Germinal center (tissue), 1 donor: ENCODE data around the gene PCLAF.
"Not testable (repeated sequence)": the region's sequence is repeated elsewhere in the genome, so short reads cannot be mapped to it uniquely, and the experiment has no call there.

Source experiments
- DNase-seq: peaks from one replicate; pipeline ENCODE4 v3.0.0; 2012; ENCODE audit warnings: mixed read lengths, low spot score

The PCLAF gene, protein sequence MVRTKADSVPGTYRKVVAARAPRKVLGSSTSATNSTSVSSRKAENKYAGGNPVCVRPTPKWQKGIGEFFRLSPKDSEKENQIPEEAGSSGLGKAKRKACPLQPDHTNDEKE

DNA sequence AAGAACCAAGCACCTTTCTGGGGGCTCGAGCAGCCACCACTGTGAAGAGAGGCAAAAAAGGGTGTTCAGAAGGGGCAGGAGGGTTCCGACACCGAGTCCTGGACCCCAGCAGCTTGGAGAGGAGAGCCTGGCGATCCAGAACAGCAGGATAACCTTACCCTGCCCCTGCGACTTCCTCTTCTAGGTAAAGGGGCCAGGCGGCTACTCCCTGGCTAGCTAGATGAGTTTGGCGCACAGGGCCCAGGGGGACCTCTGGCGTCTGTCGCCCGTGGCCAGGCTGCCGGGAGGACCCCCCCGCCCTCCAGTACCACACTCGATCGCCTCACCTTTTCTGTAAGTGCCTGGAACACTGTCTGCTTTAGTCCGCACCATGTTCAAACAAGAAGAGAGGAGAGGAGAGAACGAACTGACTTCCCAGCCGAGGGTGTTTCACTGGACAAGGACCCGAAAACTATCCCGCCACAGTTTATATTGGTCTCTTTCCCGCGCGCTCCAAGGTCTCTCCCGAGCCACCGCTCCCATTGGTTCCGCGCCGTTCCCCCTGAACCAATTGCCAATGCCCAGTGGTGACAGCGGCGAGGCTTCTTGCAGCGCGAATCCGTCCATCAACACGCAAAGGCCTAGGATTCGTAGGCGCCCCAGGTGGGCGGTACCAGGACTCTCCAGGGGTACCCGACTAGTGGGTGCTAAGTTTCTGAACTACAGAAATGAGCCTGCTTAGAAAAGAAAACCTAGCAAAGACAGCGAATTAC lies at the start of gene PCLAF:
Gene PCLAF, minus strand, starts transcription at position 442 of the 752 bp plus-strand sequence. Its CDS starts 70 bp downstream, at position 372.
- peak; percentile 95 for DNase-seq

DNA sequence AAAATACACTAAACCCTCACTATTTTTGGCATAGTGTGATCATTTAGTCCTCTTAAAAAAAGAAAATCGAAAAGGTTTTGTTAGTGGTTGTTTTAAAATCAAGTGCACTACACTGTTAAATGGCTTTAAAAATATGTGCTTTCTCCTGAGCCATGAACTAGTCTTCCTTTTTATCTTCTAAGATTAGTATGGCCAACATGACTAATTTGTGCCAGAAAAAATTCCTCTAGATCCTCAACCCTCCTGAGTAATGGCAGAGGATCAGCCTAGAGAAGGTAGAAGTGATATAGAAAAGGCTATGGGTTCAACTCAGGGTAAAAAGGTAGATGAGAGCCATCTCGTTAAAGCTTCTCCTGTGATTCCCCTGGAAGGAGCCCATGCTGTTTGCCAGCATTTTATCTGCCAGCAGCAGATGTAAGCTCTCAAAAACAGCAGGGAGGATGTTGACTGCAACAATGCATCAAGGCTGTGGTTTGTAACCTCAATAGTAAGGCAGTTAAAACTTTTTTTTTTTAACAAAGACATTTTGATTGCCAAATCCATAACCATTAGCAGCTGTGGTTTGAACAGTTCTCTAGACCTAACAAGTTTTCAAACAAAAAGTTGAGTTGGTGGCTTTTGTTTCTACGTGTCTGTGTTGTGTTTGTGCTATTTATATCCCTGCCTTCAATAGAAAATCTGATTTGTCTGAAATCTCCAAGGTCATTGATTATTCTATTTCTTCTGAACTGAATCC lies 48.9 kb upstream of the PCLAF start:
- no peak for DNase-seq

DNA sequence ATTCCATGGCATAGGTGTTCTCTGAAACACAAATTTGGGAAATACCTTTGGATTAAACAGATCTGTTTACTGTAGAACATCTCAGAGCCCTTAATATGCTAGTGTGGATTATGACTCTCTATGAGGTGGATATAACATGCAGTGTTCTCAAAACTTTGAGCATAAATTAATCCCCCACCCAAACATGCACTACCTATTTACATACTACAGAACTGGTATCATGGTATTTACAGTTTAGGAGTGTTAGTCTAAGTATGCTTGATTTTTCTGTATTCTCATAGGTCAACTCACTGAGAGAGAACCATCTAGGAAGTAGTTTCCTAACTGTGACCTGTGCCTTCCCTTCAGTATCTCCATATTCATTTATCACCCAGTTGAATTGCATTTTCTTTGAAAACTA lies 48.2 kb upstream of the PCLAF start:
- DNase-seq: no peak

DNA sequence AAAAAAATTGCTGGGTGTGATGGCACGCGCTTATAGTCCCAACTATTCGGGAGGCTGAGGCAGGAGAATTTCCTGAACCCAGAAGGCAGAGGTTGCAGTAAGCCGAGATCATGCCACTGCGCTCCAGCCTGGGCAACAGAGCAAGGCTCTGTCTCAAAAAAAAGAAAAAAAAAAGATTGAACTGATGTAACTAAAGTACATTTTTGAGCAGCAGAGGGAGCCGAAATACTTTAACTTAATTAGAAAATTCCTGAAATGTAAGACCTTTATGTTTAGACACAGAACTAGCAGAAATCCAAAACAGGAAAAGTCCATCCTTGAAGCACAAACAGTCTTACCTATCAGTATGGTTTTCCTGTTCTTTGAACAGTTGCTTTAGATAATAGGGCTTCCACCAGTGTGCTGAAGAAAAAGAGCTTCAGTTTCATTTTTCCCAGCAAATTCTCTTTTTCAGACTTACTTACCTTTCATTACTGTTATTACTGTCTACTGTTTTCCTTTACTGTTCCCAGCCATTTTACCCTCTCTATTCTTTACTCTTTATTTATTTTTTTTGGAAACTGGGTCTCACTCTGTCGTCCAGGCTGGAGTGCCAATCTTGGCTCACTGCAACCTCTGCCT lies 45.7 kb upstream of the PCLAF start:
- DNase-seq: no peak

DNA sequence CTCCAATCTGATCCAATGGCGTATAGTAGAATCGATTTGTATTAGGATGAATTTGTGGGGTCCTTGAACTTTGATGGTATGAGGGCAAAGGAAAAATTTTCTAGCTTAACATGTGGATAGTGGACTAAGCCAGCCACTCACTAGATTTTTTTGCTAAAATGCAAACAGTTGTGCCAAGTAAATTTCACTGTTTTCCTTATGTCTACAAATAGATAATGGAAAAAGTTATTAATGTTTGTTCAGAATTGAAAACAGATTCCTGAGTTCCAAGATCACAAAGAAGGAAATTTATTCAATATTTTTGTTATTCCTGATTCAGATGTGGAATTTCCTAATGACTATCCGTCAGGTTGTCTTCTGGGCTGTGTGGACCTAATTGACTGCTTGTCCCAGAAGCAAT lies 44.0 kb upstream of the PCLAF start:
- no peak for DNase-seq

DNA sequence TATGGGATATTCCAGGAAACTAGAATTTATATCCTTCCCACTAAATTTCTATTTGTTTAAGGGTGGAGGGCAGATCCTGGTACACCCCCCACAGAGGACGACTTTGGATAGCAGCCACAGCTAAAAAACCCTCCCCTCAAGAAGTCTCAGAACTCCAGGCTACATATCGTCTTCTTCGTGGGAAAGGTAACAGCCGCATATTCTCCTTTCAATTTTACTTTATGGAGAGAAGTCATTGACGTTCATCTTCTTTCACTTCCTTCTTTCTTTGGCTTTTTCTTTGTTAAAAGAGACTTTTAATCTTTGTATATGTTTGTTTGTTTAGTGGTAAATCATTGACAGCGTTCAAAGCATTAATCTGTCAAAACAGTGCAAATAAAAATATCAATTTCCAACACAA lies 42.7 kb upstream of the PCLAF start:
- no peak for DNase-seq

DNA sequence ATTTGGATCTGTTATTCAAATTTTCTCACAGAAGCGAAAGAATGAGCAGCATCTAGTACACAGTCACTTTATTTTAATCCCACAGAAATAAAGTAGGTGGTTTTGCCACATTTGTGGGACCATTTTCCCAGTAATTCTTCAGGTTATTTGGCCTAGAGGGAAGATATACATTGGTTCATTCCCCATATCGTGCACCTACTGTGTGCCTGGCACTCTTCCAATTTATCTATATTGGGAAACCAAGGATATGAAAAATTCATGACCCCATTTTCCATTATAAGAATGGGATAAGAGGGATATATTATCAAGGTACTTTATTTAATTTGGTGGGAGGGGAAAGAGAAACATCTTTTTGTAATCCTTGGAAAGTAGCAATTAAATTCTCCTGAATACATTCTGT lies 41.5 kb upstream of the PCLAF start:
- DNase-seq: no peak

DNA sequence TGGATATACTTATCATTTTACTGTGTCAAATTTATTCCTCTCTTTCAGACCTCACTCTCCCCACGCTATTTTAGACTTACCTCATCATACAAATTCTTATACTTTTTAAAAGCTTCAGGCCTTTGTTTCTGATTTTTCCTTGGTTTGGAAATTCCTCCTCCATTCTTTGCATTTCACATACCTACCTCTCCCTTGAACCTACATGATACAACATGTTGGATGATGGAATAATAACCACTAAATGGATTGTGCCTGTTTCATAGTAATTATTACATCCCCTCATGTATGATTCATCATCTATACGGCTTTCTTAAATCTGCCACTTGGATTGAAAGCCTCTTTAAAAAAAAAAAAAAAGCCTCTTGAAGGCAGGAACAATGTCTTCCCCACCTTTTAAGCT lies 31.0 kb upstream of the PCLAF start:
- no peak for DNase-seq

DNA sequence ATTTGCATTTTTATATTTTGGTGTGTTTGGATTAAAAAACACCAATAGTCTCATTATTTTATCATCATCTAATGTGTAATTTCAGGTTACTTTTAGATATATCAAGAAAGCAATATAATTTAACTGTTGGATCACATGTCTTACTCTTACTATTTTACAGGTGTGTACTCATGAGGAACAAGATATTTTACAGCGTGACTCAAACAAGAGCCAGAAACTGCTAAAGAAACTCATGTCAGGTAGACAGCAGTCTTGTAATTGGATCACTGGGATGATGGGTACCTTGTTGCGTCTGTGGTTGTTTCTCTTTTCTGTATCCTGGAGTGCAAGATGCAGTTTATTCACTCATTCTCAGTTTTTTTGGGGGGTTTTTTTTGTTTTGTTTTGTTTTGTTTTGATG lies 19.3 kb upstream of the PCLAF start:
- DNase-seq: no peak

DNA sequence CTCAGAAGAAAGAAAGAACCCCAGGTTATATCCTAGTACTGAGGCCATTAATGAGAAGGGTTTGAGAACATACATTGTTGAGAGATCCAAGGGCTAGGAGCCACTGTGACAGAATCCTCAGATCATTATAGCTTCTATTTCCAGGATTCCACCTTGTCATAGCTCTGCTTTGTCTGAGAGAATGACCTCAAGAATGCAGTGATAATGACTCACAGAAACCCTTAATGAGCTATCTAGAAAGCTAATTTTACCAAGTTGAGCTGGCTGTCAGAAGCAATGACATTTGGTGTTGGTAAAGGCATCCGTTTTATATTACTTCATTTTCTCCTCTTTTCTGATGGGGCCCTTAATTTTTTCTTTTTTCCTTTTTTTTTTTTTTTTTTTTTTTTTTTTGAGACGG lies 17.3 kb upstream of the PCLAF start:
- no peak for DNase-seq

DNA sequence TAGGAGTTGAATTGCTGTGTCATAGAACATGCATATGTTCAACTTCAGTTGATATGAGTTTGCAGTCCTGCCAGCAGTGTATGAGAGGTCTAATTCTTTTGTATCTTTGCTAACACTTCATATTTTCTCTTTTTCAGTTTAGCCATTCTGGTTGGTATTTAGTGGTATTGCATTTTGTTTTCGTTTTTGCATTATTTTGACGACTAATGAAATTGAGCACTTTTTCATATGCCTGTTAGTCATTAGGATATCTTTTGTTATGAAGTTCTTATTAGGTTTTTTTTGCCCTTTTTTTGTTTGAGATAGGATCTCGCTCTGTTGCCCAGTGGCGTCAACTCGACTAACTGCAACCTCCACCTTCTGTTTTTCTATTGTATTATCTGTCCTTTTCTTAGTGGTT lies 15.5 kb upstream of the PCLAF start:
- DNase-seq: no peak

DNA sequence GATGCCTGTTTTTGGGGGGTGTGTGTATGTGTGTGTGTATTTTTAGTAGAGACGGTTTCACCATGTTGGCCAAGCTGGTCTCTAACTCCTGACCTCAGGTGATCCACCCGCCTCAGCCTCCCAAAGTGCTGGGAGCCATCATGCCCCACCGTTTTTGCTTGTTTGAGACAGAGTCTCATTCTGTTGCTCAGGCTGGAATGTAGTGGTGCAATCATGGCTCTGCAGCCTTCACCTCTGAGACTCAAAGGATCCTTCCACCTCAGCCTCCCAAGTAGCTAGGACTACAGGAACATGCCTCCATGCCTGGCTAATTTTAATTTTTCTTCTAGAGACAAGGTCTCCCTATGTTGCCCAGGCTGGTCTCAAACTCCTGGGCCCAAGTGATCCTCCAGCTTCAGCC lies 11.2 kb upstream of the PCLAF start:
- not testable (repeated sequence) for DNase-seq

DNA sequence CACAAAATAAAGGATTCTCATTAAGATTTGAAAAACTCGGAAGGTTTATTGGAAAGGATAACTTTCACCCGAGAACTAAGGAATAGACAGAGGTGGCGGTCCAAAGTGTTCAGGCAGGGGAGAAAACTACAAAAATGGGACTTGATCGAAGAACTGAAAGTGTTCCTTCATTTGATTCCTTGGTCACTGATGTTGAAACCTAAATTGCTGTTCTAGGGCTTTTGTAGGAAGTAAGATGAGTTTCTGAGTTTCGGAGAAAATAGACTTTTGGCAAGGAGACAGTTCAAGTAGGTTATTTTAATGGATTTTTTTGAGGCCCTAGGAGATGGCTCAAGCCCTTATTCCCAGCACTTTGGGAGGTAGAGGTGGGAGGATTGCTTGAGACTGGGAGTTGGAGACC lies 7.8 kb upstream of the PCLAF start:
- DNase-seq: no peak

DNA sequence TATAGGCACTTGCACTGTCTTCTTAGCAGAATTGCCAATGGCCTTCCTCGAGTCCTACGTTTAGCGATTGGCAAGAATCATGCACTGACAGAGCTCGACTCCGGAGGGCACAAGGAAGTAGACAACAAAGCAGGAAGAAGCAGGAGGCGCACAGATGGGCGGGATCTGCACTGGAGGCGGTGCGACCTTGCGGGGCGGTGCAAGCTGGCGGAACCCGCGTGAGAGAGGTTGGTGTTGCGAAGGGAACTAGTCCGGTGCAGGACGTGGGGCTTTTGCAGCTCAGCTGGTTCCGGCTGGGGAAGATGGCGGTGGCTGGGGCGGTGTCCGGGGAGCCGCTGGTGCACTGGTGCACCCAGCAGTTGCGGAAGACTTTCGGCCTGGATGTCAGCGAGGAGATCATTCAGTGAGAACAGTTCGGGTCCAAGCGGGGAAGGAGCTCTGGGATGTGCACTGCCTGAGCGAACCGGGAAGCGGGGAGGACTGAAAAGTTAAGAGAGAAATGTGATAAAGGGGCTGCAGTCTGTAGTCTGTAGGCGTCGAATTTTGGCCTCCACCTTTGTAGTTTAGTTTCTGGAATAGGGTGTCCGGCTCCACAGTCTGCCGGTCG lies 6.4 kb upstream of the PCLAF start, which contains the start of gene TRIP4:
Gene TRIP4, plus strand, starts transcription at position 275 of the 607 bp plus-strand sequence. Its CDS starts 28 bp downstream, at position 303.
- peak; percentile 93 for DNase-seq

DNA sequence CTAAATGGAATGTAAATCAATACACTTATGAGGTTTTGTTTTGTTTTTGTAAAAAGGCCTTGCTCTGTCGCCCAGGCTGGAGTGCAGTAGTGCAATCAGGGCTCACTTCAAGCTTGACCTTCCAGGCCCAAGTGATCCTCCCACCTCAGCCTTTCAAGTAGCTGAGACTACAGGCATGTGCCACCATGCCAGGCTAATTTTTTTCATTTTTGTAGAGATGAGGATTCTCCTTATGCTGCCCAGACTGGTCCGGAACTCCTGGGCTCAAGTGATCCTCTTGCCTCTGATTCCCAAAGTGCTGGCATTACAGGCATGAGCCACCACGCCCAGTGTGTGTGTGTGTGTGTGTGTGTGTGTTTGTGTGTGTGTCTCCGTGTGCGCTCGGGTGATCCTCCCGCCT lies 5.0 kb upstream of the PCLAF start:
- DNase-seq: no peak

DNA sequence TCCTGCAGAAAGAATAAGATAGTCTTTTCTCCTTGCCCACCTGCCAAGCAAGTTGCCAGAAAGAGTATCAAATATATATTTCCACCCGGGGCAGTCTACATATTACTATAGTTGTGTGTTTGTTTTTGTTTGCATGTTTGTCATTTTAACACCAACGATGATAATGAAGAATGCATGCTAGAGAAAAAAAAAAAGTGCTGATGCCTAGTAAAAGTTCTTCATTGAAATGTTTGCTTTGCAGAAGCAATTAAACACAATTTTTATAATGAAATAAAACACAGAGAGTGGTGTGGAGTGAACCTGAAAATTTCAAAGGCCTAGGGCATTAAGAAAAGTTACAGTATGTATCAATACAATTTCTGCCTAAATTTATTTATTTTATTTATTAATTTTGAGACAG lies 2.5 kb upstream of the PCLAF start:
- DNase-seq: no peak

DNA sequence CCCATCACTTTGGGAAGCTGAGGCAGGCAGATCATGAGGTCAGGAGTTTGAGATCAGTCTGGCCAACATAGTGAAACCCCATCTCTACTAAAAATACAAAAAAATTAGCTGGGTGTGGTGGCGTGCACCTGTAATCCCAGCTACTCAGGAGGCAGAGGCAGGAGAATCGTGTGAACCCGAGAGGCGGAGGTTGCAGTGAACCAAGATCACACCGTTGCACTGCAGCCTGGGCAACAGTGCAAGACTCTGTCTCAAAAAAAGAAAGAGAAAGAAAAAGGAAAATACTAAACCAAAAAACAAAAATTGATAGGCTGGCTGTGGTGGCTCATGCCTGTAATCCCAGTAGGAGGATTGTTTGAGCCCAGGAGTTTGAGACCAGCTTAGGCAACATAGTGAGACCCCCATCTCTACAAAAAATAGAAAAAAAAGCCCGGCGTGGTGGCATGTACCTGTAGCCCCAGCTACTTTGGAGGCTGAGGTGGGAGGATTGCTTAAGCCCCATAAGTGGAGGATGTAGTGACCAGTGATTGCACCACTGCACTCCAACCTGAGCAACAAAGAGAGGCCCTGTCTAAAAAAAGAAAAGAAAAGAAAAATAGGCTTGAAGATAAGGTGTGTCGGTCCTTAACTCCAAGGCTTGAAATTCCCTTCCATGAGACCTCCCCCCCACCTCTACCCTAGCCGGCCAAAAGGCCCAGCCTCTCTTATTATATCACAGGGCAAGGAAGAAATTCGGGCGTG lies 941 bp downstream of the PCLAF start:
- not testable (repeated sequence) for DNase-seq

DNA sequence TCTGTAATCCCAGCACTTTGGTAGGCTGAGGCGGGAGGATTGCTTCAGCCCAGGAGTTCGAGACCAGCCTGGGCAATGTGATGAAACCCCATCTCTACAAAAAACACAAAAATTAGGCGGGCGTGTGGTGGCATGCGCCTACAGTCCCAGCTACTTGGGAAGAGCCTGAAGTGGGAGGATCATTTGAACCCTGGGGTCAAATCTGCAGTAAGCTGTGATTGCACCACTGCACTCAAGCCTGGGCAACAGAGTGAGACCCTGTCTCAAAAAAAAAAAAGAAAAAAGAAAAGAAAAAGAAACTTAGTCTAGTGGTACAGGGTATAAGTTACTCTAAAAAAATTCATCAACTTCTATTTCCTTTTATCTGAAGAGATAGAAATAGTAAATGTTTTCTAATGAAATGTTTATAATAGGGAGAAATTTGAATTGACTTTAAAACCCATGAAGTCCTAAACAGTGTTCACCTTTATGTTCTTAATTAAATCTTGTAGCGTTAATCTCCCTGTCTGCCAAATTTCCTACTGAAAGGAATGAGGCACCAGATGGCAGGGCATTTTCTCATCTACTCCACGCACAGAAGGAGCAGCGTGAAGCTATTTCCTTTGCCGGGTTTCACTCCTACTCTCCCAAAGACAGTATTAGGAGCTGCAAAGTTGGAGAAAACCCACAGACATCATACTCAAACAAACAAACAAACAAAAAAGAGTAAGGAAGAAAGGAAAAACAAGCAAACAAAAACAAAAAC lies 1.9 kb downstream of the PCLAF start:
- no peak for DNase-seq

DNA sequence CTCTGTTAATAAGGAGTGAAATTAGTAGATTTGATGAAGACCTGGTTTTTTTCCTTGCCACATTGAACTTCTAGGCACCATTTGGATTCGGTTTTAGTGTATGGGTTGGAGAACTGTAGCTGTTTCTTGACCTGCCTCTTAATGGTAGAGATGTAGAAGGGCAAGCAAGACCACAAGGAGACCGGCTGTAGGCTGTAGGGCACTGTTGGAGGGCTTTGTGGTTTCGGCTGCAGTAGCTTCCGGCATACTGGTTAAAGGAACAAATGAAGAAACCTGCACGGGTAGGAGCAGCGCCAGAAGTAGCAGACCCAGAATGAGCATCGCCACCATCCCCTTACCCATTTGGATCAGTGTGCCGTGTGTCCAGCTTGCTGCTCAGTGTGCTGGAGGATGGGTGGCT lies 7.9 kb downstream of the PCLAF start:
- DNase-seq: no peak

DNA sequence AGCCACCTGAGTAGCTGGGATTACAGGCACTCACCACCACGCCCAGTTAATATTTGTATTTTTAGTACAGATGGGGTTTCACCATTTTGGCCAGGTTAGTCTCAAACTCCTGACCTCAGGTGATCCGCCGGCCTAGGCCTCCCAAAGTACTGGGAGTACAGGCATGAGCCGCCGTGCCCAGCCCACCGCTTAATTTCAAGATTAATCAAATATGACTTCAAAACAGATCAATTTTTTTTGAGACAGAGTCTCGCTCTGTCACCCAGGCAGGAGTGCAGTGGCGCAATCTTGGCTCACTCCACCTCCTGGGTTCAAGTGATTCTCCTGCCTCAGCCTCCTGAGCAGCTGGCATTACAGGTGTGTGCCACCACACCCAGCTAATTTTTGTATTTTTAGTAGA lies 9.9 kb downstream of the PCLAF start:
- DNase-seq: not testable (repeated sequence)

DNA sequence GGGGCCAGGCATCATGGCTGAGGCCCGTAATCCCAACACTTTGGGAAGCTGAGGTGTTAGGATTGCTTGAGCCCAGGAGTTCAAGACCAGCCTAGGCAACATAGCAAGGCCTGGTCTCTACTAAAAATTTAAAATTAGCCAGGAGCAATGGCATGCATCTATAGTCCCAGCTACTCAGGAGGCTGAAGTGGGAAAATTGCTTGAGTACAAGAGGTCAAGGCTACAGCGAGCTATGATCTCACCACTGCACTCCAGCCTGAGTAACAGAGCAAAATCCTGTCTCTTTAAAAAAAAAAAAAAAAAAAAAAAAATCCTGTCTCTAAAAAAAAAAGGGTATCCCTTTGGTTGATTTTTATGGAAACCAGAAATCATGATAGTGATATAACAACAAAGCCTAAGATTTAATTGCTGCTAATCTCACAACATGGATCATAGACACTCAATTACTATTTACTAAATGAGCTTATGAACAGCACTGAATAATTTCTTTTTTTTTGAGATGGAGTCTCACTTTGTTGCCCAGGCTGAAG lies 12.1 kb downstream of the PCLAF start:
- DNase-seq: no peak
